Measurements from ENCODE around the gene PDE7B.

PDE7B gene

GRCh38 chr6:135884136-135884535 is 32.6 kb downstream of the PDE7B start:
- DNase-seq (ENCODE audit: extremely low read depth in 1 of 2, low read depth in 1 of 2): no peak

GRCh38 chr6:135887069-135887468 is 35.6 kb downstream of the PDE7B start:
- no peak for DNase-seq (ENCODE audit: extremely low read depth in 1 of 2, low read depth in 1 of 2)

GRCh38 chr6:135888818-135889217 is 37.3 kb downstream of the PDE7B start:
- DNase-seq (ENCODE audit: extremely low read depth in 1 of 2, low read depth in 1 of 2): no peak

- no peak for DNase-seq (ENCODE audit: extremely low read depth in 1 of 2, low read depth in 1 of 2)
Measured at GRCh38 chr6:135890876-135891275, 39.4 kb downstream of the PDE7B start.

GRCh38 chr6:135891710-135892109 is 40.2 kb downstream of the PDE7B start:
- no peak for DNase-seq (ENCODE audit: extremely low read depth in 1 of 2, low read depth in 1 of 2)

GRCh38 chr6:135895231-135895911 is 43.9 kb downstream of the PDE7B start:
- no peak for DNase-seq (ENCODE audit: extremely low read depth in 1 of 2, low read depth in 1 of 2)

- DNase-seq (ENCODE audit: extremely low read depth in 1 of 2, low read depth in 1 of 2): no peak
Measured at GRCh38 chr6:135897087-135897486, 45.6 kb downstream of the PDE7B start.

- no peak for DNase-seq (ENCODE audit: extremely low read depth in 1 of 2, low read depth in 1 of 2)
Measured at GRCh38 chr6:135901774-135902524, 50.4 kb downstream of the PDE7B start.

- DNase-seq (ENCODE audit: extremely low read depth in 1 of 2, low read depth in 1 of 2): no peak
Measured at GRCh38 chr6:135902756-135903331, 51.3 kb downstream of the PDE7B start.

GRCh38 chr6:135904666-135905065 is 53.2 kb downstream of the PDE7B start:
- no peak for DNase-seq (ENCODE audit: extremely low read depth in 1 of 2, low read depth in 1 of 2)

- DNase-seq (ENCODE audit: extremely low read depth in 1 of 2, low read depth in 1 of 2): no peak
Measured at GRCh38 chr6:135905604-135906300, 54.3 kb downstream of the PDE7B start.

GRCh38 chr6:135906542-135906941 is 55.0 kb downstream of the PDE7B start:
- no peak for DNase-seq (ENCODE audit: extremely low read depth in 1 of 2, low read depth in 1 of 2)

- no peak for DNase-seq (ENCODE audit: extremely low read depth in 1 of 2, low read depth in 1 of 2)
Measured at GRCh38 chr6:135906972-135907465, 55.5 kb downstream of the PDE7B start.

- DNase-seq (ENCODE audit: extremely low read depth in 1 of 2, low read depth in 1 of 2): peak; percentile 3 to 23
Measured at GRCh38 chr6:135909737-135910387, 58.4 kb downstream of the PDE7B start.

GRCh38 chr6:135910790-135911618 is 59.5 kb downstream of the PDE7B start:
- DNase-seq (ENCODE audit: extremely low read depth in 1 of 2, low read depth in 1 of 2): no peak

- no peak for DNase-seq (ENCODE audit: extremely low read depth in 1 of 2, low read depth in 1 of 2)
Measured at GRCh38 chr6:135913785-135914184, 62.3 kb downstream of the PDE7B start.

GRCh38 chr6:135919026-135919425 is 67.5 kb downstream of the PDE7B start:
- no peak for DNase-seq (ENCODE audit: extremely low read depth in 1 of 2, low read depth in 1 of 2)

GRCh38 chr6:135920689-135921088 is 69.2 kb downstream of the PDE7B start:
- DNase-seq (ENCODE audit: extremely low read depth in 1 of 2, low read depth in 1 of 2): no peak

- DNase-seq (ENCODE audit: extremely low read depth in 1 of 2, low read depth in 1 of 2): no peak
Measured at GRCh38 chr6:135921188-135921587, 69.7 kb downstream of the PDE7B start.

- DNase-seq (ENCODE audit: extremely low read depth in 1 of 2, low read depth in 1 of 2): no peak
Measured at GRCh38 chr6:135922174-135922573, 70.7 kb downstream of the PDE7B start.

Data from activated CD8-positive, alpha-beta memory T cell treated with anti-CD3 and anti-CD28 coated beads for 1 hour (primary cell).